SU-DHL-6 (cell line): Measurements from ENCODE around the gene TRIM6.
"Not testable (repeated sequence)": the region's sequence is repeated elsewhere in the genome, so short reads cannot be mapped to it uniquely, and the experiment has no call there.

Experiments
- H2AFZ ChIP-seq: fragments of 200-600 bp; sonication (generic); 2 replicates; pipeline ENCODE4 v1.6.1; 2014; ENCODE audit warnings: low read depth, mild to moderate bottlenecking, moderate library complexity, mixed read lengths, antibody characterized with exemption, low read length; ENCODE audit not compliant: severe bottlenecking
- H3F3A ChIP-seq: fragments of 200-600 bp; shearing (Covaris generic); 2 replicates; pipeline ENCODE4 v1.6.0; 2016; ENCODE audit warnings: antibody characterized with exemption, mild to moderate bottlenecking; ENCODE audit not compliant: insufficient read depth
- H3K27ac ChIP-seq: fragments of 200-600 bp; sonication (generic); 2 replicates; pipeline ENCODE4 v1.5.1; 2016; ENCODE audit warnings: low read depth, mild to moderate bottlenecking, low read length, moderate library complexity, mixed read lengths
- H3K27me3 ChIP-seq: fragments of 200-600 bp; sonication (generic), shearing (Covaris generic); 2 replicates; pipeline ENCODE4 v1.6.0; 2014; ENCODE audit warnings: mild to moderate bottlenecking, low read length
- H3K36me3 ChIP-seq: fragments of 200-600 bp; sonication (generic); 2 replicates; pipeline ENCODE4 v1.6.1; 2014; ENCODE audit warnings: mild to moderate bottlenecking, low read length, mixed read lengths
- H3K4me2 ChIP-seq: fragments of 300-600, 200-600 bp; shearing (Covaris generic), sonication (generic); 2 replicates; pipeline ENCODE4 v1.6.0; 2014; ENCODE audit warnings: low read length, low read depth, mild to moderate bottlenecking; ENCODE audit not compliant: poor library complexity, severe bottlenecking
- H3K4me3 ChIP-seq: fragments of 200-600 bp; sonication (generic); 2 replicates; pipeline ENCODE4 v1.5.1; 2014; ENCODE audit warnings: antibody characterized with exemption, low read length, mild to moderate bottlenecking, mixed read lengths; ENCODE audit not compliant: insufficient read depth, poor library complexity, severe bottlenecking
- H3K79me2 ChIP-seq: fragments of 200-600 bp; sonication (generic); 2 replicates; pipeline ENCODE4 v1.6.1; 2014; ENCODE audit warnings: mild to moderate bottlenecking, low read length, moderate library complexity; ENCODE audit not compliant: insufficient read depth
- H3K9ac ChIP-seq: fragments of 200-600 bp; sonication (generic); 2 replicates; pipeline ENCODE4 v1.7.0; 2014; ENCODE audit warnings: mild to moderate bottlenecking, low read length
- H3K9me2 ChIP-seq: fragments of 200-600 bp; sonication (generic); replicated peaks from 2 replicates; pipeline ENCODE4 v1.6.1; 2014; ENCODE audit warnings: low read length; ENCODE audit not compliant: insufficient read depth
- H3K9me3 ChIP-seq: fragments of 200-600 bp; sonication (generic); 2 replicates; pipeline ENCODE4 v1.6.1; 2014; ENCODE audit warnings: low read length, mixed read lengths; ENCODE audit not compliant: insufficient read depth
- H4K20me1 ChIP-seq: fragments of 200-600 bp; sonication (generic); 2 replicates; pipeline ENCODE4 v1.6.1; 2014; ENCODE audit warnings: low read depth, mild to moderate bottlenecking, antibody characterized with exemption, low read length, moderate library complexity, mixed read lengths
- CTCF ChIP-seq: fragments of 200-600 bp; sonication (generic); IDR thresholded peaks from one replicate; pipeline ENCODE4 v1.5.1; 2017; ENCODE audit warnings: antibody characterized with exemption, mild to moderate bottlenecking, low read length, moderate library complexity; ENCODE audit not compliant: insufficient read depth, poor library complexity, severe bottlenecking
- EZH2phosphoT487 ChIP-seq: fragments of 200-600 bp; sonication (generic), shearing (Covaris generic); conservative IDR thresholded peaks from 2 replicates; pipeline ENCODE4 v1.6.1; 2018; ENCODE audit warnings: mild to moderate bottlenecking, antibody characterized with exemption, low read length, moderate library complexity, mixed read lengths

The TRIM6 gene

GRCh38 chr11:5589906-5590305 lies 6.5 kb upstream of the TRIM6 start:
- not testable (repeated sequence) for H3K9me3 ChIP-seq, H3K27ac ChIP-seq, H3K27me3 ChIP-seq, H3K36me3 ChIP-seq, H4K20me1 ChIP-seq, H2AFZ ChIP-seq, H3K9me2 ChIP-seq, H3K4me2 ChIP-seq, H3F3A ChIP-seq, H3K79me2 ChIP-seq, H3K4me3 ChIP-seq, H3K9ac ChIP-seq

GRCh38 chr11:5591613-5592012 lies 4.8 kb upstream of the TRIM6 start:
- no peaks in the 10 kb centered on the region for H3K79me2 ChIP-seq
- H3K9me2 ChIP-seq, result no peaks in the 10 kb centered on the region
- no peak overlapping the region for H3K9ac ChIP-seq
- H3K4me2 ChIP-seq, result no peak overlapping the region
- H3F3A ChIP-seq, result no peaks in the 10 kb centered on the region
- no peaks in the 10 kb centered on the region for H4K20me1 ChIP-seq
- H3K27ac ChIP-seq, result no peak overlapping the region
- H3K9me3 ChIP-seq, result no peaks in the 10 kb centered on the region
- H3K27me3 ChIP-seq, result no peaks in the 10 kb centered on the region
- TF ChIP-seq EZH2phosphoT487 (no peak), CTCF (no peak)
- H3K4me3 ChIP-seq, result no peak overlapping the region
- no peak overlapping the region for H2AFZ ChIP-seq
- H3K36me3 ChIP-seq, result no peaks in the 10 kb centered on the region

GRCh38 chr11:5592615-5593014 lies 3.8 kb upstream of the TRIM6 start:
- Histone ChIP-seq H3K9me3 (no peaks in the 10 kb centered on the region), H3K27me3 (no peaks in the 10 kb centered on the region), H4K20me1 (no peaks in the 10 kb centered on the region), H3K9me2 (no peaks in the 10 kb centered on the region), H3K27ac (no peak overlapping the region), H2AFZ (no peak overlapping the region), H3K9ac (no peak overlapping the region), H3F3A (no peaks in the 10 kb centered on the region), H3K36me3 (no peaks in the 10 kb centered on the region), H3K4me2 (no peak overlapping the region), H3K4me3 (no peak overlapping the region), H3K79me2 (no peaks in the 10 kb centered on the region)
- TF ChIP-seq EZH2phosphoT487, result no peak
- TF ChIP-seq CTCF, result no peak

GRCh38 chr11:5593146-5593545 lies 3.3 kb upstream of the TRIM6 start:
- no peaks in the 10 kb centered on the region for H3K27me3 ChIP-seq
- H3K79me2 ChIP-seq, result no peaks in the 10 kb centered on the region
- H3K9ac ChIP-seq, result no peak overlapping the region
- no peaks in the 10 kb centered on the region for H4K20me1 ChIP-seq
- no peaks in the 10 kb centered on the region for H3K36me3 ChIP-seq
- H3K9me3 ChIP-seq, result no peaks in the 10 kb centered on the region
- H3K9me2 ChIP-seq, result no peaks in the 10 kb centered on the region
- no peak overlapping the region for H2AFZ ChIP-seq
- H3K4me2 ChIP-seq, result no peak overlapping the region
- no peak overlapping the region for H3K27ac ChIP-seq
- no peak for TF ChIP-seq CTCF
- TF ChIP-seq EZH2phosphoT487, result no peak
- H3F3A ChIP-seq, result no peaks in the 10 kb centered on the region
- H3K4me3 ChIP-seq, result no peak overlapping the region
